SHP77 treated with DMSO at 0.1 percent for 48 hours (cell line): ENCODE data around the gene GP1BB.
"Not testable (repeated sequence)": the region's sequence is repeated elsewhere in the genome, so short reads cannot be mapped to it uniquely, and the experiment has no call there.

Experiments
- DNase-seq: peaks from one replicate; lab custom pipeline; 2025; lab: John Stamatoyannopoulos, UW

GP1BB gene

DNA sequence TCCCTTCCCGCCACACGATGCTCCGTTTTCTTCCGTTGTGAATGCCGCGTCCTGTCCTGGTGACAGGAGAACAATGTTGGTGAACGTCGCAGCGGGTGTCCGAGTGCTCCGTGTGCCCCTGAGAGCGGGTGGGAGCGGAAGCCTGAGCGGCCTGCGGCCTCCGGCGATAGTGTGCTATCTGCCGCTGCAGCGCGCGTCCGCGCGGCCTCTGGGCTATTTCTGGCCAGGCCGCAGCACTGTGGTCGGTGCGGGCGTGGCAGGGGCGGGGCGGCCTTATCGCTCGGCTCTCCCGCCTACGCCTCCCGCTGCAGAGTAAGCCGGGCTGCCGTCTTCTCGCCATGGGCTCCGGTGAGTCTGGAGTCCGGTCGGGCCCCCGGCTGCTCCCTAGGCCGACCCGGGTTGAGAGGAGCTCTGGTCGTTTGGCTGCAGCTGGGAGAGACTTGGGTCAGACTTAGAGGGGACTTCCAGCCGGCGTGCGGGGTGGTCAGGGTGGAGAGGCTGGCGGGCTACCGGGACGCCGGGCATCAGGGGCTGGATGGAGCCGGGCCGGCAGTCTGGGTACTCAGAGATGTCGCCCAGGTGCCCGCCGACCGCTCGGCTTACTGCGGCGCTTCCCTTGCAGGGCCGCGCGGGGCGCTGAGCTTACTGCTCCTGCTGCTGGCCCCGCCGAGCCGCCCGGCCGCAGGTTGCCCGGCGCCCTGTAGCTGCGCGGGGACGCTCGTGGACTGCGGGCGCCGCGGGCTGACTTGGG is at the start of gene GP1BB:
Gene GP1BB (plus strand): TSS at position 308 of the 751 bp plus-strand sequence. CDS start 31 bp downstream, at position 339.
- DNase-seq, result no peak

DNA sequence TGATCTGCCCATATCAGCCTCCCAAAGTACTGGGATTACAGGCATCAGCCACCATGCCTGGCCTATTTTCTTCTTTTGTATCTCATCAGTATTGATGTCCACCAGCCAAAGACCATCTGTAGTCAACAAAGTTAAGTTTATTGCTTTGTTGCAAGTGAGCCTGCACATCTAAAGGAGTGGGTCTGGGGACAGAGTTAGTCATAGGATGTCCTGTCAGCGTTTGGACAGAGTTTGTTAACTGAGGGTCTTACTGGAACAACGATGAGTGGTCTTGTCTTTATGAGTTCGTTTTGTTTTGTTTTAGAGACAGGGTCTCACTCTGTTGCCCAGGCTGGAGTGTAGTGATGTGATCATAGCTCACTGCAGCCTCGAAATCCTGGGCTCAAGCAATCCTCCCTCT is 49.7 kb upstream of the GP1BB start:
- DNase-seq, result no peak

DNA sequence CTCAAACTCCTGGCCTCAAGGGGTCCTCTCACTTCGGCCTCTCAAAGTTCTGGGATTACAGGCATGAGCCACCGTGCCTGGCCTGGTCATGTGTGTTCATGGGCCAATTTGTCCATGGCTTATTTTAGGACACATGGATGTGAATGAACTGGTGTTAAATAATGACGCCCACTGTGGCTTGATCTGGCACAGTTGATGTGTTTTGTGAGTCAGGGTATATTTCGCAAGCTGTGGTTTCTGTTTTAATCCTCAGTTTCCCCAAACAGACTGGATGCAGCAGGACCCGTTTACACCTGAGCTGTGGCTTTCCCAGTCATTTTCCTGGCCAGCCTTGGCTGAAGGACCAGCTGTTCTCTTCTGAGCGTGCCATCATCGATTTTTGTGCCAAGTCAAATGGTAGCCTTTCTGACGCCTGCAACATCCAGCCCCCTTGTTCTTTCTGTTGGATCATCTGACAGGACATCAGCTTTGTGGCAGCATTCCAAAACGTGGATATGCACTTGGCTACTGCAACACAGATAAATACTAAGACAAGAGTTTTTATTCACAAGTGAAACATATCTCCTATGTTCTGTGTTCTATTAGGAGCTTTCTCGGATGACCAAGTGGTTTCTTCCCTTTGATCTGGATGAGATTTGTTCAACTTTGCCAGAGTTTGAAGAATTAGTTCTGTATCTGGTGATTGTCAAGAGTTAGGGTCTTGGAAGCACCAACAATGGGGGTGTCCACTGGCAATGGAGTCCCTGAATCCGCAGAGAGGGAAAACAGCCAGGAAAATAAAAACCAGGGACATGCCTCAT is 49.0 kb upstream of the GP1BB start:
- DNase-seq, result no peak

DNA sequence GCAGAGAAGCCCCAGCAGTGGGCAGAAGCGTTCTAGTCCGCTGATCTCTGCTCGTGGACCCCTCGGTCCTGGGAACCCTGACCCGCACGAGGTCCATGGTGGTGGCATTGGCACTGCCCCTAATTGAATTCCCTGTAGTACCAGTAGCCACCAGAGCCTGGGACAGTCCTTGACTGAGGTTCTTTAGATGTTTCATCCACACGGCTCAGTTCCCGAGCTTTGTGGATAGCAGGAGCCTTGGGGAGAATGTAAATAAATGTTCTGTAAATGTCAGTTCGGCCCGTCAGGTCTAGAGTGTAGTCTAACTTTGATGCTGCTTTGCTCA is 48.4 kb upstream of the GP1BB start:
- no peak for DNase-seq

DNA sequence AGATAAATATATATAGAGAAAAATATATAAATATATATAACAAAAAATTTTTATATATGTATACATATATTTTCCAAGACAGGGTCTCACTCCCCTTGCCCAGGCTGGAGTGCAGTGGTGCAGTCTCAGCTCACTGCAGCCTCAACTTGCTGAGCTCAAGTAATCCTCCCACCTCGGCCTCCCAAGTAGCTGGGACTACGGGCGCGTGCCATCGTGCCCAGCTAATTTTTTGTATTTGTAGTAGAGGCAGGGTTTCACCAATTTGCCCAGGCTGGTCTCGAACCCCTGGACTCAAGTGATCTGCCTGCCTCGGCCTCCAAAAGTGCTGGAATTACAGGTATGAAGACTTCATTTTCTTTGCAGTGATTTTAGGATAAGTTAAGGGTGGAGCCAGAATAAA is 47.9 kb upstream of the GP1BB start:
- no peak for DNase-seq

DNA sequence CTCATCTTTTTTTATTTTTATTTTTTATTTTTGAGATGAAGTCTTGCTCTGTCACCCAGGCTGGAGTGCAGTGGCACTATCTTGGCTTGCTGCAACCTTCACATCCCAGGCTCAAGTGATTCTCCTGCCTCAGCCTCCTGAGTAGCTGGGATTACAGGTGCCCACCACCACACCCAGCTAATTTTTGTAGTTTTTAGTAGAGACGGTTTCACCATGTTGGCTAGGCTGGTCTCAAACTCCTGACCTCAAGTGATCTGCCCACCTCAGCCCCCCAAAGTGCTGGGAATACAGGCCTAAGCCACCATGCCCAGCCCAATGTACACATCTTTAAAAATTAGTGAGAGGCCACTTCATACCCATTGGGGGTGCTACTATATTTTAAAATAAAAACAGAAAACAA is 46.9 kb upstream of the GP1BB start:
- DNase-seq, result not testable (repeated sequence)

DNA sequence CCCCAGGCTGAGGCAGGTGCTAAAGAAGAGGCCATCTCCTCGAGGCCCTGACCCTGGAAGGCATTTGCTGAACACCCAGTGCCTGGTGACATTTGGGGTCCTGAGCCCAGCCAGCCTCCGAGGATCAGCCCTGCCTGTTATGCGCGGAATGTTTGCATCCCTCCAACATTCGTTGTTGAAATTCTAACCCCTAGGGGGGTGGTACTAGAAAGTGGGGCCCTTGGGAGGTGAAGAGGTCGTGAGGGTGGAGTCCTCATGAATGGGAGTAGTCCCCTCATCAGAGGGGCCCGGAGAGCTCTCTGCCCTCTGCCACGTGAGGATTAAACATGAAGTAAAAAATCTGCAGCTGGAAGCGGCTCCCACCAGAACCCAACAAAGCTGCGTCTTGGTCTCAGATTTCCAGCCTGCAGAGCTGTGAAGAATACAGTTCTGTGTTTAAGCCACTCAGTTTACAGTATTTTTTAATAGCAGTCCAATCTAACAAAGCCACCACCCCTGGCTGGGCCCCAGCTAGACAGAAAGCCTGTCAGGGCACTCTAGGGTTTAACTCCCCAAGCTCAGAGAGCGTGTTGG is 44.3 kb upstream of the GP1BB start:
- no peak for DNase-seq

DNA sequence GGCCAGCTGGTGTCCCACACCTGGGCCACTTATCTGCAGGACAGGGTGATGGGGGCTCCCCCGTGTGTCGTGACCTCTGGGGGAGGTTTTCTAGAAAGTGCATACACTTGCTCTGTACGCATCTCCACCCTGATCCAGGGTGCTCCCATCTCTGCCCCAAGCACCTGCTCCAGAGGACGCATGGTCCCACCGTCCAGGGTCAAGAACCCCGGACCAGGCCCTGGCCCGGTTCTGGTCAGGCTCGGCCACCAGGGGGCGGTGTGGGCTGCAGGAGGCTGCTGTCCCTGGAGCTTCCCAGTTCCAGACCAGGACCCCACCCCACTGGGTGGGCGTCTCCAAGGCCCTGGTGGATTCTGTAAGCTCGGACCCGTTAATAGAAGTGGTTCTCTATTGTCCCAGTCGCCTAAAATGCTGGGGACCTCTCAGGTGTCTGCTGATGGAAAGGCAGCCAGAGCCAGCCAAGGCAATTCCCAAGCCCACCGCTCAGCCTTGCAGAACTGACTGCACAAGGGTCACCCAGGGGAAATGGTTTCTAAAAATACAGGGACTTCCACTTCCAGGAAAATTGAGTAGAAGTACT is 43.7 kb upstream of the GP1BB start:
- DNase-seq, result no peak

DNA sequence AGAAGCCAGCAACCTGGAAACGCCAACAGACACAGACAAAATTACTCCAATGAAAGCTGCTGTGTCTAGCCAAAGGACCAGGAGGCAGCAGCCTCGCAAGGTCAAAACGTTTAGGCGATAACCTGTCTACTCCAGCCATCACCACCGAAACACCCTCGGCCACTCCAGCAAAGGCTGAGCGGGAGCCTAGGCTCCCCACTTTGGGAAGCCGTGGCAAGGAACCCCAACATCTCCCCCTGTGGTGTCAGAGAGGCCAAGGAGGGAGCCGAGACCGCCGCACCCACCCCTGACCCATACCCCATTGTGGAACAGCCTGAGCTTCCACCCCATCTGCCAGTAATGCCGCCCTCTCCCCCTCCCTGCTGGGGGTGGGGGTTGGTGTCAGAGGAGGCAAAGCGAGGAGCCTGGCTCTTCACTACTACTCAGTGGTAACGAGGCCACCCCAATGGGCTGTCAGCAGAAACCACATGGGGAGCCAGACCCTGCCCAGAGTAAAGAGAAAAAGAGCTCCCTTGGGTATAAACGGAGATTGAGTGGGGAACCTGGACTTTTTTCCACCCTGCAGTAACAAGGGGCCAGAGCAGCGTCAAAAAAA is 43.0 kb upstream of the GP1BB start:
- no peak for DNase-seq

DNA sequence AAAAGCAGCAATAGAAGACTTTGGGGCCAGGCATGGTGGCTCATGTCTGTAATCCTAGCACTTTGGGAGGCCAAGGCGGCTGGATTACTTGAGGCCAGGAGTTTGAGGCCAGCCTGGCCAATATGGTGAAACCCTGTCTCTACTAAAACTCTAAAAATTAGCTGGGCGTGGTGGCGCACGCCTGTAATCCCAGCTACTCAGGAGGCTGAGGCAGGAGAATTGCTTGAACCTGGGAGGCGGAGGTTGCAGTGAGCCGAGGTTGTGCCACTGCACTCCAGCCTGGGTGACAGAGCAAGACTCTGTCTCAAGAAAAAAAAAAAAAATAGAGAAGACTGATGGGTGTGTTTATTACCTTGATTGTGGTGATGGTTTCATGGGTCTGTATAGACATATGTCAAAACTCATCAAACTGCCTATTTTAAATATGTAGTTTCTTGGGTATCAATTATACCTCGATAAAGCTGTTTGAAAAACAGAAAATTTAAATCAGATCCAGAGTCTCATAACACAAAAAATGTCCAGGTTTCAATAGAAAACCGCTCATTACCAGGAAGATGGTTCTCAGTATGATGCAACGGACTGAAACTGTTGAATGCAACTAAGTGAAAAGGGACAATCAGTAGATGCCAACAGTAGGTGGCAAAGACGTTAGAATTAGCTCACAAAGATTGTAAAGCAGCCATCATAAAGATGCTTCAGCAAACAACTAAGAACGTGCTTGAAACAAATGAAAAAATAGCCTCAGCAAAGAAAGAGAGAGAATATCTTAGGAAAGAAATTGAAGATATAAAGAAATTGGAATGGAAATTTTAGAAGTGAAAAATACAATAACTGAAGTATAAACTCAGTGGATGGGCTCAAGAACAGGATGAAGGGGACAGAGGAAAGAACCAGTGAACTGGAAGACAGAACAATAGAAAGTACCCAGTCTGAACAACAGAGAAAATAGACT is 42.2 kb upstream of the GP1BB start:
- no peak for DNase-seq

DNA sequence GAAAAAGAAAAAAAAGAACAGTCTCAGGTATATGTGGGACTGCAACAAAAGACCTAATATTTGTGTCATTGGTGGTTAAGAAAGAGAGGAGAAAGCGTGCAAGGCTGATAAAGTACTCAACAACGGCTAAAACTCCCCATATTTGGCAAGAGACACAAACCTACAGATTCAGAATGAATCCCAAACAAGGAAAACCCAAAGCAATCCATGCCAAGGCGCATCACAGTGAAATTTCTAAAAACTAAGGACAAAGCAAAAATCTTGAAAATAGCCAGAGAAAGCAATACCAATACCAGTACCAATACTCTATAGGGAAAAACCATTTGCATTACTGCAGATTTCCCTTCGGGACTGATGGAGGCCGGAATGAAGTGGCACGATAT is 41.5 kb upstream of the GP1BB start:
- DNase-seq, result no peak

DNA sequence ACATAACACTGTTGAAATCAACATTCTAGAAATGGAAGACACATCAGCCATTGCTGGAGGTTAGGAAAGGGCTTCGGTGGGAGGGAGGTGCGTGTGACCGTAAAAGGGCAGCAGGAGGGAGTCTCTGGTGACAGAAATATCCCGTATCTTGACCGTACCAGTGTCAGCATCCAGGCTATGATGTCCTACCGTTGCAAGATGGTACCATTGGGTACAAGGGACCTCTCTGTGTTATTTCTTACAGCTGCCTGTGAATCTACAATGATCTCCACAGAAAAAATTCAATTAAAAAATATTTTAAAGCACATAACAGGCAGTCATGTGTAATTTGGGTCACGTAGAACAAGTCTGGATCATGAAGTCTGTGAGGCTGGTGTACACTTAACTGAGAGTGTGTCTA is 36.4 kb upstream of the GP1BB start:
- DNase-seq, result no peak

DNA sequence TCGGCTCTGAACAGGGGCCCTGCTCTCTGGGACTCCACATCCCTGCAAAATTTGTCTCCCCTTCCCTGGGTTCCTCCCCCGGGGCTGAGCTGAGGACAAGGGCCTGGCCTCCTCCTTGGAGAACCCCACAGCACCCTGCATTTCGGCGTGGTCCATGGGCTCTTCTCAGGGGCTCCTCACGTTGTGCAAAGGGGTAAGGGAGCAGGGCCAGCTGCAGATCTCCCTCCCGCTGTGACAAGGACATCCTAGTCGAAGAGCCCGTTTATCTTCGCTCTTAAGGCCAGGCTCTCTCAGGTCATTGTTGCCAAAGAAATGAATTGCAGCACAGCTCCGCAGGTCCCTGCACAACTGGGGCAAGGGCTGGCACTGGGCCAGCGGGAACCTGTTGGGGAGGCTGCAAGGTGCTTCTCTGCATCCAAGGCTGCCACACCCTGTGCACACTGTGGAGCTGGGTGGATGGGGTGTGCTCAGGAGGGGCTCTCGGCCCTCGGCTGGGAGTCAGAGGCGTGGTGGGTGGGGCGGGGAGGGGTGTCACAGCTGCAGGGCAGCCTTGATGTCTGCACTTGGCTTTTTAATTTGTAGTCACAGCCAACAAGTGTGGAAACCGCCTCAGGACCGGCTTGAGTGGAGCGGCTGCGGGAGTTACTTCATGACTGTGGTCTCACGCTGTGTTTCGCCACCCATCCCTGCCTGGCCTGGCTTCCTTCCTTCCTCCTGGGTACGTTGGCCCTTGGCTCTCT is 35.6 kb upstream of the GP1BB start:
- no peak for DNase-seq

DNA sequence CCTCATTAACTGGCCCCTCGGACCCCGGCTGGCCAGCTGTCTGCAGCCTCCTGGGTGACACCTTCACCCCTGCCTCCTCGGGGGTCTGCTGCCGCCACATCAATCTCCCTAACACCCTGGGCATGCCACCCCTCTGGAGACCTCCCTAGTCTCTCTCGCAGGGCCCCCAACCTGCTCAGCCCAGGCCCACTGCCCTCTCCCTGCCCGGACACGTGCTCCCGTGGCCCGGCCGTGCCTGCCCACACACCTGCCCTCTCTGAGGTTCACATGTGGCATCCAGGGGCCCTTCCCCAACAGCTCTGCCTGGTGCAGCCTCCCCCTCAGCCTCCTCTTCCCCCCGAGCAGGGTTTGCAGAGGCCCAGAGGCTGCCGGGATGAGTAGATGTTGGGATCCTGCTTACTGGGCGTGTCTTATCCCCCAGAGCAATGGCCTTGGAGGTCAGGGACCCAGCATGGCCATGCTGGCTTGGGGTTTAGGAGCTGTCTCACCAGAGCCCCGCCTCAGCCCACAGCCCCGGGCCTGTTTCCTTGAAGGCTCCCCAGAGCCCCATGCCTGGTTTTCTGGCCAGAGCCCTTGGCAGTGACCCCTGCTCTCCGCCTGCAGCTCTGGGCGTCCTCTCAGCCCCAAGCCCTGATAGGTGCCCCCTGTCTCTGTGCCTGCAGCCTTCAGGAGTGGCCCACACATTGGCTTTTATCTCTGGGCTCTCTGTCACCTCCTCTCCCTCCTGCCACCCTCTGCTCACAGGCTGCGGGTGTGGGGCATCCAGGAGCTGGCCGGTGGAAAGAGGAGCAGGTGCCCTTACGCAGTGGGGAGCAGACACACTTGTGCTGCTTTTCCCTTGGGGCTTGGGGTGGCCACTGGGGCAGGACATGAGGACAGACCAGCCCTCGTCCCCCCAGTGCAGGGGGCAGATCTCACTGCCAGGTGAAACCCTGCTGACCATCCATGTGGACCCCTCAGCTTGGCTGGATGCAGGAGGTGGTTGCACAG is 34.7 kb upstream of the GP1BB start:
- DNase-seq, result no peak

DNA sequence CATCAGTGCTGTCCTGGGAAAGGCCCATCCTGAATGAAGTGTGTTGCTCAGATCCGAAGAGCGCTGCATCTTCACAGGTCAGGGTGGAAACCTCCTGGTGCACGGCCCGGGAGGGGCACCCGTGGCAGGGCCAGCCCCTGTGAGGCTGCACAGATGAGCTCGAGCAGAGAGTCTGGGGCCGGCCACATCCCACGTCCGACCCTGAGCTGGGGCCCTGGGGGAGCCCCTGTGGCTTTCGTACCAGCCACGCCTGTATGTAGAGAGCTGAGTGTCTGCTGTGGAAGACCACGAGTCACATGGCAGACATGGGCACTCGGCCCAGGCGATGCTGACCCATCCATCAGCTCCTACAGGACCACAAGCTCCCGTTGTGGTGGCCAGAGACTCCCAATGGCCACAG is 33.9 kb upstream of the GP1BB start:
- DNase-seq, result no peak

DNA sequence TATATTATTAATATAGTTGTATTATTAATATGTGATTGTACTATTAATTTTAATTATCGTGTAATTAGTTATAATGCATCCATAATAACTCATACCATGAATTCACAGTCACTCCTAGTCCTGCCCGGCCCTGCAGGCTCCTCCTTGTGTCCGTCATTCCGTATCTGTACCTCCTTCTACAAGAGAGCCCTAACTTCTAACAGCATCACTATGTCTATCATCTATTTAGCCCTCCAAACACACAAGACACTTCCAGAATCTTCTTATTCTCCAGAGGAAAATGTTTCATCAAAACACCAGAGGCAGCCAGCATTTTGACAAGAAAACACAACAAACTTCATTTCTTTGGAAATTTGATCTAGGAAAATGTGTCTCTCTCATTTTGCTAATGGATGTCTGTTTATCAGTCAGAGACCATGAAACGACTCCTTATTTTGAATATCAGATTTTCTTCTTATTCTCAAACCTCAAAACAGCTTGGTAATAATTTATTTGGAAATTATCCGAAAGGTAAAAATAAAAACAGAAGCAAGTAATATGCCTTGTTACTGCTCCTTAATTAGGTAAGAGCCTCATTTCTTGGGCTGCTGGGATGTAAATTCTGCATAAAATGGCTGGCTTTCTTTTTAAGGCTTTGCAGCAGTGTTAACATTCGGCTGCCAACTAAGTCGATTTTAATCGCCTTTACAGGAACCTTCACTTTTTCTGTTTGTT is 32.2 kb upstream of the GP1BB start:
- DNase-seq, result no peak

DNA sequence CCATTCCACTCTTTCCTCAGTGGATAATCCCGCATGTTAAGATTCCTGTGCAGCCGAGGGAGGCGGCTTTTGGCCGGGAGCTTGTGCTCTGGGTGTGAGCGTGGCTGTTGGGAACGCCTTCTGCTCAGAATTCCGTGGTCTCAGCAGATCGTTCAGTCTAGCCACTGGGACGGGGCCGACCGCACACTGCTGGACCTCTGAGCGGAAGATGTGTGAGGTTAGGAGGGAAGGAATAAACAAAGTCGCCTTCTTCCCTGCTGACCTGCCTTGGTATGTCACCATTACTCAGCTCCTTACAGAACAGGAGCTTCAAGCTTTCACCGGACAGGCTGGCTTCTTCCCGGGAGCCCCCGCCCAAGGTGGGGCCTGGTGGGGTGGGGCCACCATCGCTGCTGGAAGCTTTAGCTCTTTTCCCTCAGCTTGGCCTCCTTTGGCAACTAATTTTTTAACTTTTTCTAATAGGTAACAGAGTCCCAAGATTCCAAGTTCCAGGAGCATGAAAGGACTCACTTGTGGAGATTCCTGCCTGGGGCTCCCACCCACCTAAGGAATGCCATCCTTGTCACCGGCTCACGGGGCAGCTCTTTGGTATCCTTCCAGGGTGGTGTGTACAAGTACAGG is 31.5 kb upstream of the GP1BB start:
- no peak for DNase-seq

DNA sequence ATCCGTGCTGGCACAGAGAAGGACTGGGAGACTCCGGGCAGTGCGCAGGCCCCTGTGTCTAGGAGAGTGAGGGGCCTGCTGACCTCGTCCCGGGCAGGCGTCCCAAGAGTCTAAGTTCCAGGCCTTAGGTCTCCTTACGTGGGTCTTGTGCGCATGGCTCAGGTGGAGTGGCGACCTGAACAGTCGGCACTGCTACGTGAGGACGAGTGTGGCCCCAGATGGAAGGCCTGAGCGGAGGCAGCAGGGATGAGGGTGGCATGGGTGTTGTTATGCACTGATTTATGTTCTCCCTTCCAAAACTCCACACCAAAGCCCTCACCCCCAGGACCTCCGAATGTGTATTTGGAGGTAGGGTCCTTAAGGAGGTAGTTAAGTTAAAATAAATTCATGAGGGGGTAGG is 29.8 kb upstream of the GP1BB start:
- DNase-seq, result no peak
